GM10266 (cell line): ENCODE results near the gene TP73.

ENCODE experiments used
- DNase-seq: peaks from one replicate; pipeline ENCODE4 v3.0.0; 2012; ENCODE audit errors: extremely low spot score
- CTCF ChIP-seq: IDR thresholded peaks from 2 replicates; pipeline ENCODE4 v1.5.1; 2012; ENCODE audit warnings: mild to moderate bottlenecking, low read depth; ENCODE audit not compliant: control insufficient read depth, insufficient read depth; ENCODE audit errors: missing control alignments

Gene TP73

DNA sequence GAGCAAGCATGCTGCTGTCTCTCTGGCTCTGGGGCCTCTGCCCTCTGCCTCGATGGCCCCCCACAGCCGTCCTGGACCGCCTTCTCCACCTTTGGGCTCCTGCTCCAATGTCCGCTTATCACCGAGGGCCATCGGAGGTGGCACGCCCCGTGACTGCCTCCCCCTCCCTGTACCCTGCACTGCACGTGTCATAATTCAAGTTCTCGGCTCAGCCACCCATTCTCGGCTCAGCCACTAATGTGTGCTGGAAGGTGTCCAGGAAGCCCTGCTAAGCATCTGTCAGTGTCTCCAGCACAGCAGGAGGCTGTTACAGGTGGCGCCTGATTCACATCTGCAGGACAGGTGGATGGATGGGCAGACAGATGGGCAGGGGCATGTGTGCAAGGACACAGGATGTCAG, 45.5 kb downstream of the TP73 start:
- no peak for DNase-seq
- no peak for TF ChIP-seq CTCF

GRCh38 chr1:3698660-3699408, 46.5 kb downstream of the TP73 start:
- no peak for DNase-seq
- TF ChIP-seq CTCF = no peak

DNA sequence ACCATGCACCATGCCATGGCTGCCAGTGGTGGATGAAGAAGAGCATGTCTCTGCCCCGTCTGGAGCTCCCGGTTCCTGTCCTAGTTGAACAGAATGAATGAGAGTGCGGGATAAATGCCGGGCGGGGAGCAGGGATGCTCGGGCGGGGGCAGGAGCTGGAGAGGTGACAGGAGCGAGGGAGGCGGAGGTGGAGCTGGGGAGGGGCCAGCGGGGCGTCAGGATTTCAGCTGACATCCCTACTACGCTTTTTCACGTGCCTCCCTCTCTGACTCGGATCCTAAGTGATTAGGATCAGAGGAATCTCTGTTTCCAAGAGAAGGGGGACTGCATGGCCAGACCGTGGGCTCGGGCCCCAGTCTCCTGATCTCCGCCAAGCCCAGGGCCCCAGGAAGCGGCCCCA, 47.3 kb downstream of the TP73 start:
- DNase-seq = no peak
- no peak for TF ChIP-seq CTCF

DNA sequence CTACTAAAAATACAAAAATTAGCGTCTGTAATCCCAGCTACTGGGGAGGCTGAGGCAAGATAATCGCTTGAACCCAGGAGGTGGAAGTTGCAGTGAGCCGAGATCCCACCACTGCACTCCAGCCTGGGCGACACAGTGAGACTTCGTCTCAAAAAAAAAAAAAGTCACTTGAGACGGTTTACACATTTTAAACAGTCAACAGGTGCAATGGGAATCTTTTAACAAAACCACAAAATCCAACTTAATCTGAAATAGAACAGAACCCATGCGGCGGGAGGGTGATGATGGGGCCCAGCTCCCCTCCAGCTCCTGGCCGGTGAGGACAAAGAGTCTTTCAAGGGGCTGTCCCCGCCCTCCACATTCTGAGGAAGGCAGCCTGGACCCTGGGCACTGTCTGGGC, 48.3 kb downstream of the TP73 start:
- DNase-seq = no peak
- TF ChIP-seq CTCF = no peak

GRCh38 chr1:3702528-3702927, 50.2 kb downstream of the TP73 start:
- DNase-seq = no peak
- no peak for TF ChIP-seq CTCF

GRCh38 chr1:3702990-3703728, 50.8 kb downstream of the TP73 start:
- TF ChIP-seq CTCF = no peak
- DNase-seq = no peak

GRCh38 chr1:3703786-3704371, 51.6 kb downstream of the TP73 start:
- TF ChIP-seq CTCF = no peak
- DNase-seq = no peak
